K562 (cell line): ENCODE data around the gene TTC13. TPM values are rescaled to one million over a fixed set of nuclear protein-coding genes. Genes with fewer than 3 reads are reported as not detected.
A peak's percentile ranks its signal among the peaks of the same experiment; 100 is the strongest.

ENCODE experiments used
- ASH1L ChIP-seq: fragments of 450-650 bp; IDR thresholded peaks from 2 replicates; pipeline ENCODE4 v1.6.1; 2018; ENCODE audit warnings: borderline replicate concordance, mild to moderate bottlenecking, low read depth; ENCODE audit not compliant: partially characterized antibody
- C11orf30 ChIP-seq: fragments of 450-650 bp; IDR thresholded peaks from 2 replicates; pipeline ENCODE4 v1.6.1; 2016; ENCODE audit warnings: low read depth, mild to moderate bottlenecking
- CBFB ChIP-seq: sonication (generic); formaldehyde crosslinking; IDR thresholded peaks from 2 replicates; pipeline ENCODE4 v1.4.0; 2020; ENCODE audit warnings: mild to moderate bottlenecking, missing genetic modification reagents
- CREM ChIP-seq: IDR thresholded peaks from 2 replicates; pipeline ENCODE4 v1.6.1; 2014; ENCODE audit warnings: antibody characterized with exemption, low read depth
- FOXK2 ChIP-seq, 2 experiments: fragments of 450-650 bp; IDR thresholded peaks in 1 of 2; conservative IDR thresholded peaks in 1 of 2; 2 replicates each; pipeline ENCODE4 v1.6.1; 2016; ENCODE audit warnings: low read depth in 2 of 2, mild to moderate bottlenecking in 1 of 2
- FUS ChIP-seq: fragments of 200-400 bp; formaldehyde crosslinking; optimal IDR thresholded peaks from 2 replicates; pipeline ENCODE3; 2017; ENCODE audit warnings: low read depth, low read length
- HDAC2 ChIP-seq: fragments of 450-650 bp; IDR thresholded peaks from 2 replicates; pipeline ENCODE4 v1.6.1; 2016; ENCODE audit warnings: mild to moderate bottlenecking
- L3MBTL2 ChIP-seq: fragments of 450-650 bp; IDR thresholded peaks from 2 replicates; pipeline ENCODE4 v1.6.1; 2016; ENCODE audit warnings: mild to moderate bottlenecking, moderate library complexity
- PPARD ChIP-seq: fragments of 250-450 bp; sonication (Bioruptor Pico); IDR thresholded peaks from 2 replicates; pipeline ENCODE4 v1.8.0; 2022; ENCODE audit warnings: inconsistent platforms, mild to moderate bottlenecking, moderate library complexity
- PRDM10 ChIP-seq: fragments of 450-650 bp; IDR thresholded peaks from 2 replicates; pipeline ENCODE4 v1.6.1; 2018; ENCODE audit not compliant: partially characterized antibody
- PYGO2 ChIP-seq: fragments of 450-650 bp; IDR thresholded peaks from 2 replicates; pipeline ENCODE4 v1.6.1; 2016; ENCODE audit warnings: mild to moderate bottlenecking, missing genetic modification characterization, moderate library complexity, missing compliant biosample characterization
- RUNX1 ChIP-seq: sonication (generic); IDR thresholded peaks from 2 replicates; pipeline ENCODE4 v1.6.1; 2016; ENCODE audit warnings: antibody characterized with exemption, low read depth
- SAP30 ChIP-seq: fragments of 200-600 bp; sonication (generic); IDR thresholded peaks from 2 replicates; pipeline ENCODE4 v1.6.1; 2012; ENCODE audit warnings: borderline replicate concordance, low read depth, mild to moderate bottlenecking, moderate library complexity, low read length, control low read depth, inconsistent platforms; ENCODE audit not compliant: insufficient read depth, poor library complexity, severe bottlenecking
- SMAD1 ChIP-seq: fragments of 150-350 bp; IDR thresholded peaks from 2 replicates; pipeline ENCODE4 v1.6.1; 2014; ENCODE audit warnings: low read length, low read depth; ENCODE audit not compliant: partially characterized antibody
- SP2 ChIP-seq: IDR thresholded peaks from 2 replicates; pipeline ENCODE4 v1.6.1; 2011; ENCODE audit warnings: mild to moderate bottlenecking, low read depth, low read length, moderate library complexity; ENCODE audit not compliant: poor library complexity, severe bottlenecking; ENCODE audit errors: extremely low read depth
- STAT5B ChIP-seq: fragments of 250-450 bp; sonication (Bioruptor Pico); IDR thresholded peaks from 2 replicates; pipeline ENCODE4 v1.8.0; 2021; ENCODE audit warnings: mild to moderate bottlenecking, inconsistent platforms
- TEAD2 ChIP-seq: fragments of 450-650 bp; IDR thresholded peaks from 2 replicates; pipeline ENCODE4 v1.6.1; 2016; ENCODE audit warnings: missing genetic modification characterization, control low read depth, missing compliant biosample characterization
- ZZZ3 ChIP-seq: fragments of 450-650 bp; IDR thresholded peaks from 2 replicates; pipeline ENCODE4 v1.6.1; 2016; ENCODE audit warnings: antibody characterized with exemption, mild to moderate bottlenecking, moderate library complexity
- polyA plus RNA-seq, 8 experiments: library from polyadenylated mRNA; depleted of rRNA in 4 of 8; stranded (reverse) in 5 of 8; unstranded in 3 of 8; fragments of >200 nt; fragmentation: Nextera tagmentation in 2 of 8; fragmentation: Illumina TruSeq in 1 of 8; extraction: Ambion mirVana in 2 of 8; extraction: Trizol in 1 of 8; gene quantifications; 2 replicates each; pipeline versions ENCODE4 v1.2.1 to v1.2.3, GENCODE V29; 2011 to 2014; ENCODE audit warnings: inconsistent platforms in 1 of 8, missing spikeins in 1 of 8
- total RNA-seq, 7 experiments: library from RNA; depleted of rRNA in 6 of 7; stranded (reverse); fragments of >200 nt in 6 of 7; fragmentation: Illumina TruSeq in 2 of 7; extraction: Trizol in 2 of 7; gene quantifications; 2 replicates each; pipeline versions ENCODE4 v1.2.1 to v1.2.3, GENCODE V29; 2011 to 2021; ENCODE audit warnings: low replicate concordance in 1 of 7
- TF ChIP-seq, protein P1 (sequence below): fragments of 200-800 bp; sonication (Bioruptor generic); IDR thresholded peaks from 2 replicates; pipeline ENCODE4 v1.6.1; 2016; ENCODE audit warnings: missing genetic modification characterization, missing compliant biosample characterization

The TTC13 gene
- total and polyA plus RNA-seq, 9 of the 15 experiments (the other 6 are each of a cell fraction or from before 2014, with no cell fraction given), result 1.7 to 13.8 (median 9.6) TPM

GRCh38 chr1:230917284-230918135, 61.2 kb downstream of the TTC13 start (continued):
- TF ChIP-seq CBFB (CRISPR knock-in tag), result no peak
- peak; percentile 56; the same call in 1 of the 2 replicates for TF ChIP-seq TEAD2
- TF ChIP-seq ASH1L, result no peak
- no peak for TF ChIP-seq PPARD (CRISPR knock-in tag)
- TF ChIP-seq FUS, result no peak
- 0 out of 4 replicates have a peak, but pooled peaks of 1 of the 2 experiments have one; percentile 28 for TF ChIP-seq FOXK2 (conservative IDR thresholded peaks at IDR 0.05 in 1 of 2, IDR thresholded peaks at IDR 0.05 in 1 of 2; ENCODE audit: low read depth in 2 of 2)
- TF ChIP-seq C11orf30, result no peak
- TF ChIP-seq CREM, result 0 out of 2 replicates have a peak, but pooled peaks have one; percentile 36
- TF ChIP-seq ZZZ3, result no peak
- peak; percentile 75 for TF ChIP-seq PRDM10
- no peak for TF ChIP-seq STAT5B
- no peak for TF ChIP-seq SAP30
- TF ChIP-seq L3MBTL2, result 0 out of 2 replicates have a peak, but pooled peaks have one; percentile 15
- no peak for TF ChIP-seq RUNX1
- no peak for TF ChIP-seq HDAC2
- no peak for TF ChIP-seq SMAD1
- no peak for TF ChIP-seq SP2
- TF ChIP-seq, protein P1, sequence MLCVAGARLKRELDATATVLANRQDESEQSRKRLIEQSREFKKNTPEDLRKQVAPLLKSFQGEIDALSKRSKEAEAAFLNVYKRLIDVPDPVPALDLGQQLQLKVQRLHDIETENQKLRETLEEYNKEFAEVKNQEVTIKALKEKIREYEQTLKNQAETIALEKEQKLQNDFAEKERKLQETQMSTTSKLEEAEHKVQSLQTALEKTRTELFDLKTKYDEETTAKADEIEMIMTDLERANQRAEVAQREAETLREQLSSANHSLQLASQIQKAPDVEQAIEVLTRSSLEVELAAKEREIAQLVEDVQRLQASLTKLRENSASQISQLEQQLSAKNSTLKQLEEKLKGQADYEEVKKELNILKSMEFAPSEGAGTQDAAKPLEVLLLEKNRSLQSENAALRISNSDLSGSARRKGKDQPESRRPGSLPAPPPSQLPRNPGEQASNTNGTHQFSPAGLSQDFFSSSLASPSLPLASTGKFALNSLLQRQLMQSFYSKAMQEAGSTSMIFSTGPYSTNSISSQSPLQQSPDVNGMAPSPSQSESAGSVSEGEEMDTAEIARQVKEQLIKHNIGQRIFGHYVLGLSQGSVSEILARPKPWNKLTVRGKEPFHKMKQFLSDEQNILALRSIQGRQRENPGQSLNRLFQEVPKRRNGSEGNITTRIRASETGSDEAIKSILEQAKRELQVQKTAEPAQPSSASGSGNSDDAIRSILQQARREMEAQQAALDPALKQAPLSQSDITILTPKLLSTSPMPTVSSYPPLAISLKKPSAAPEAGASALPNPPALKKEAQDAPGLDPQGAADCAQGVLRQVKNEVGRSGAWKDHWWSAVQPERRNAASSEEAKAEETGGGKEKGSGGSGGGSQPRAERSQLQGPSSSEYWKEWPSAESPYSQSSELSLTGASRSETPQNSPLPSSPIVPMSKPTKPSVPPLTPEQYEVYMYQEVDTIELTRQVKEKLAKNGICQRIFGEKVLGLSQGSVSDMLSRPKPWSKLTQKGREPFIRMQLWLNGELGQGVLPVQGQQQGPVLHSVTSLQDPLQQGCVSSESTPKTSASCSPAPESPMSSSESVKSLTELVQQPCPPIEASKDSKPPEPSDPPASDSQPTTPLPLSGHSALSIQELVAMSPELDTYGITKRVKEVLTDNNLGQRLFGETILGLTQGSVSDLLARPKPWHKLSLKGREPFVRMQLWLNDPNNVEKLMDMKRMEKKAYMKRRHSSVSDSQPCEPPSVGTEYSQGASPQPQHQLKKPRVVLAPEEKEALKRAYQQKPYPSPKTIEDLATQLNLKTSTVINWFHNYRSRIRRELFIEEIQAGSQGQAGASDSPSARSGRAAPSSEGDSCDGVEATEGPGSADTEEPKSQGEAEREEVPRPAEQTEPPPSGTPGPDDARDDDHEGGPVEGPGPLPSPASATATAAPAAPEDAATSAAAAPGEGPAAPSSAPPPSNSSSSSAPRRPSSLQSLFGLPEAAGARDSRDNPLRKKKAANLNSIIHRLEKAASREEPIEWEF (CRISPR knock-in tag), result no peak
- TF ChIP-seq PYGO2 (tag), result no peak
